NCI-H1048 (cell line): ENCODE data around the gene TXNL4A.
A peak's percentile ranks its signal among the peaks of the same experiment; 100 is the strongest.

Source experiments
- DNase-seq: peaks from one replicate; lab custom pipeline; 2025; lab: John Stamatoyannopoulos, UW

TXNL4A gene

GRCh38 chr18:79991494-79991893 is 3.1 kb upstream of the TXNL4A start:
- no peak for DNase-seq

DNA sequence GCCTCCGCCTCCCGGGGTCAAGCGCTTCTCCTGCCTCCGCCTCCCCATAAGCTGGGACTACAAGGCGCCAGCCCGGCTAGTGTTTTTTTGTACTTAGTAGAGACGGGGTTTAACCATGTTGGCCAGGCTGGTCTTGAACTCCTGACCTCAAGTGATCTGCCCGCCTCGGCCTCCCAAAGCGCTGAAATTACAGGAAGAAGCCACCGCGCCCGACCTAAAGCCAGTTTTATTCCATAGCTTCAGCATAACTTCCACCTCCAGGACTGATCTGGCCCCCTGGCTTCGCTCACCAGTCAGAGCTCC is 783 bp upstream of the TXNL4A start:
- no peak for DNase-seq

DNA sequence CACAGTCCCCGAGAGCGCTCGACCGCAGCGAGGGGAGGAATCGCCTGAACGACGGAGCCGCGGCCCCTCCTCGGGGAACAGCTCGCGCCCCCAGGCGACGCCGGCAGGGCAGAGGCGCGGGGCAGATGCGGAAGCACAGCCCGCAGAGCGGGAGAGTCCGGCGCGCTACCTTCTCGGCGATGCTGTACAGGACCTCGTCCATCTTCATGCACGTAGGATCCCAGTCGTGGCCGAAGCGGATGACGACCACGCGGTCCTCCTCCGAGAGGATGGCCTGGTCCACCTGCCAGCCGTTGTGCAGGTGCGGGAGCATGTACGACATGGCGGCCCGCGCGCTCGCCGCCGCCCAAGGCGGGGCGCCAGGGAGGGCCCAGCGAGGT is 302 bp downstream of the TXNL4A start:
- DNase-seq, result no peak

DNA sequence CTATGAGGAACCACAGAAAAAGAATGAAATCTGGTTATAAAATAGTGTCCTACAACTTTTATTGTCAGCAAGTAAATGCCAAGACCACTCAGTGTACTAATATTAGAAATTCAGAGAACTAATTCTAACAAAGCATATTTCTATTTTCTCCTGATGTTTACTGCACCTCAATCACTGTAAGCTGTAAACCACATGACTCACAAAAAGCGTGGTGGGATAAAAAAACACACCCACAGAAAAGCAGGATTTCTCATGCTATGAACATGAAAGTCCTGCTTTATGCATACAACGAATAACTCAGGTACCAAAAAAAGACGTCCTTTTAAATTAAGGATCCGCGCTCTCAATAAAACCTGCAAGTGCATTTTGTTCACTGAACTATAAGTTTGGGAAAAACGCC is 797 bp downstream of the TXNL4A start:
- no peak for DNase-seq

GRCh38 chr18:79986726-79987125 is 1.6 kb downstream of the TXNL4A start:
- DNase-seq, result no peak

DNA sequence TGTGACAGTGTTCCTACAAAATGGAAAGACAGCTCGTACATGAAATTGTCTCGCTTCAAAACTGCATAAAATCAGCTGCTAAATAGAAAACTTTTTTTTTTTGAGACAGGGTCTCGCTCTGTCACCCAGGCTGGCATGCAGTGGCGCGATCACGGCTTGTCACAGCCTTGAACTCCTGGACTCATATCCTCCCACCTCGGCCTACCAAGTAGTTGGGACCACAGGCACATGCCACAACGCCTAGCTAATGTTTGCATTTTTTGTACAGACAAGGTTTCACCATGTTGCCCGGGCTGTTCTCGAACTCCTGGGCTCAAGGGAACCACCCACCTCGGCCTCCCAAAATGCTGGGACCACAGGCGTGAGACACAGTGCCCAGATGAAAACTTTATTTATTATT is 3.2 kb downstream of the TXNL4A start:
- no peak for DNase-seq

DNA sequence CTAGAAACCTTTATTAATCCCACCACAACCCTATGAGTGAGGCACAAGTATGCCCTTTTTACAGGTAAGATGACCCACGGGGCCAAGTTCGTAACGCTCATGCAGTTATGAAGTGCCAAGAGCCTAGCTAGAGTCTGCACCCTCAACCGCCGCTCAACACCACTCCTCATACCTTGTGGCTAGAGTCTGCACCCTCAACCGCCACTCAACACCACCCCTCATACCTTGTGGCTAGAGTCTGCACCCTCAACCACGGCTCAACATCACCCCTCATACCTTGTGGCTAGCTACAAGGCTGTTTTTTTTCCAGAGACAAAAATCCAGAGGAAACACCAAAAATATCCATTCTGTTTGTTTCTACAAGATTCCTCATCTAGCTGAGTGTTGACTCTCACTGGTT is 4.6 kb downstream of the TXNL4A start:
- DNase-seq, result no peak

GRCh38 chr18:79983253-79983652 is 5.1 kb downstream of the TXNL4A start:
- no peak for DNase-seq

DNA sequence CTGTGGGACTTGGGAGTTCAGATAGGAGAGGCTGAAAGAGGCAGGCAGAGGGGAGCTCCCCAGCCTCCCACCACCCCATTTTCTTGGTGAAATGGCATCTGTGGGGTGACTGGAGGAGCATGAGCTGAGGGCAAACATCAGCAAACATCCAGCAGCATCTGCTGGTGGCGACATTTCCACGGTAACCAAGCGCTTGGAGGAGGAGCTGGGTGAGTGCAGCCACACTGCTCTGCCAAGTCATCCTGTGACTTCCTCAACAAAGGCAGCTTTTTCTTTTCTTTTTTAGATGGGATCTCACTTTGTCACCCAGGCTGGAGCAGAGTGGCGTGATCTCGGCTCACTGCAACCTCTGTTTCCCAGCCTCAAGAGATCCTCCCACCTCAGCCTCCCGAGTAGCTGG is 5.6 kb downstream of the TXNL4A start:
- DNase-seq, result no peak

GRCh38 chr18:79980585-79980984 is 7.8 kb downstream of the TXNL4A start:
- no peak for DNase-seq

GRCh38 chr18:79979843-79980242 is 8.5 kb downstream of the TXNL4A start:
- no peak for DNase-seq

DNA sequence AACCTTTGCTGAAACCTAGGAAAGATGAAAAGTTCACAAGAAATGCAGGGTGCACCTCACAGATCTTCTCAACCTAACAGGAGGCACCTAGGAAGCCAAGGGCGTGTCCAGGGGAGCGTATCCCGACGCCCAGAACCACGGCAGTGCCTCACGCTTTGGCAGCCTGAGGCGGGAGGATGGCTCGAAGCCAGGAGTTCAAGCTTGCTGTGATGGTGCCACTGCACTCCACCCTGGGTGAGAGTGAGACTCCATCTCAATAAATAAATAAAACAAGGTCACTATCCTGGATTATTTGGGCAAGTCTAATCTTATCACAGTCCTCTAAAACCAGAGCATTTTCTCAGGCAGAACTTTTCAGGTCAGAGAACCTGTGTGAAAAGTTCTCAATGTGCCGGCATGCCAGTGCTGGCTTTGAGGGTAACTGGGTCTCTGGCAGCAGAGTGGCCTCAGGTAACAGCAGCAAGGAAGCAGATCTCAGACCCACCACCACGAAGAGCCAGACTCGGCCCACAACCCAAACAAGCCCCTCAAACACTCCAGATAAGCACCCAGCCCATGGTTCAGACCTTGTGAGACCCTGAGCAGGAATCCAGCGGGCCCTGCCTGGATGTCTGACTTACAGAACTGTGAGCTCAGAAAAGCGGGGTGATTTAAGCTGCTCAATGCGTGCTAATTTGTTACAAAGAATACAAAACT is 12.2 kb downstream of the TXNL4A start:
- DNase-seq, result no peak

DNA sequence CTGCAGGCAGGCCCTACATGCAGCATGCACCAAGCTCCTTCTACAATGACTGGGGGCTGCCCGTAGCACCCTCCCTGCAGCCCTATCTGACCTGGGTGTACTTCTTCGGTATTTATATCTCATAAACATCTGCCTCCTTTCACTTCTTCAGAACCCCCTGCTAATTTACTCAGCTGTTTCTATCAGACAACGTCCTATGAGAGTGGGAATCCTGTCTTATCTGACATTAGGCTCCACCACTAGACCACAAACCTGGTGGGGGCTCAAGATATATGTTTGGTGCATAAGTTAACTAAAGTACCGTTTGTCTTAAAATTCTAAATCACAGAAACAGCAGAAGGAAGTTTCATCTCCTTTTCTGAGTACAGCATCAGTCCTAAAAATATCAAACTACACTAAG is 13.3 kb downstream of the TXNL4A start:
- no peak for DNase-seq

GRCh38 chr18:79974025-79974654 is 14.2 kb downstream of the TXNL4A start:
- DNase-seq, result no peak

GRCh38 chr18:79973517-79973916 is 14.8 kb downstream of the TXNL4A start:
- no peak for DNase-seq

- DNase-seq, result no peak
Measured at GRCh38 chr18:79972720-79973119, 15.6 kb downstream of the TXNL4A start.

DNA sequence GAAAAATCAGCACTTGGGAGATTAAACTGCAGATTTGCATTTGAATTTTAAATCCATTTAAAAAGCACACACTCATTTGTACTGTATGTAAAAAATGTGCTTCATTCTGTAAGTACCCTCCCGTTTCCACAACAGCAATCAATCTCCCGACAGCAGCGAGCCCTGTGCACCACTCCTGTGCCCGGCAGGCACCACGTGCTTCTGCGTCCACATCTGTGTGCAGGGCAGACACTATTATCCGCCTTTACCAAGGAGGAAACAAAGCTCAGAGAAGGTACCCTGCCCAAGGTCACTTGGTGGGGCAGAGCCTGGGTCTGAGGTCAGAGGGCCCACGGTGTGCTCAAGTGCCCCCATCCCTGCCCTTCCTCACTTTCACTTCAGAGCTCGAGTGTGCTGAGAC is 16.4 kb downstream of the TXNL4A start:
- no peak for DNase-seq

- DNase-seq, result no peak
Measured at GRCh38 chr18:79971211-79971952, 17.0 kb downstream of the TXNL4A start.

- no peak for DNase-seq
Measured at GRCh38 chr18:79970419-79971133, 17.8 kb downstream of the TXNL4A start.

GRCh38 chr18:79965119-79965902 is 23.1 kb downstream of the TXNL4A start:
- DNase-seq, result no peak

GRCh38 chr18:79964330-79965118 is 23.8 kb downstream of the TXNL4A start, which contains the start of gene HSBP1L1:
TSS of gene HSBP1L1 (plus strand) at chr18:79964643. CDS start at chr18:79964736, 93 bp downstream.
- peak; percentile 65 for DNase-seq
